PC-3 (cell line): ENCODE results near the gene PLEKHA6.
"Not testable (repeated sequence)": the region's sequence is repeated elsewhere in the genome, so short reads cannot be mapped to it uniquely, and the experiment has no call there.

Experiments used
- CTCF ChIP-seq: fragments of 300-600 bp; sonication (generic); conservative IDR thresholded peaks from 2 replicates; pipeline ENCODE4 v1.5.1; 2017; ENCODE audit warnings: antibody characterized with exemption, low read depth, mild to moderate bottlenecking, low read length
- EZH2phosphoT487 ChIP-seq: fragments of 300-600 bp; sonication (generic); IDR thresholded peaks from 2 replicates; pipeline ENCODE4 v1.6.1; 2018; ENCODE audit warnings: mild to moderate bottlenecking, antibody characterized with exemption, low read length, borderline replicate concordance

- TF ChIP-seq CTCF, EZH2phosphoT487: not testable (repeated sequence)
Measured at GRCh38 chr1:204310970-204311369, 48.8 kb downstream of the PLEKHA6 start.
